ENCODE results near the gene VMP1. TPM values are rescaled to one million over a fixed set of nuclear protein-coding genes. Genes with fewer than 3 reads are reported as not detected.

VMP1 gene
- total RNA-seq, 1 donor from 2014 or later: 314 TPM

DNA sequence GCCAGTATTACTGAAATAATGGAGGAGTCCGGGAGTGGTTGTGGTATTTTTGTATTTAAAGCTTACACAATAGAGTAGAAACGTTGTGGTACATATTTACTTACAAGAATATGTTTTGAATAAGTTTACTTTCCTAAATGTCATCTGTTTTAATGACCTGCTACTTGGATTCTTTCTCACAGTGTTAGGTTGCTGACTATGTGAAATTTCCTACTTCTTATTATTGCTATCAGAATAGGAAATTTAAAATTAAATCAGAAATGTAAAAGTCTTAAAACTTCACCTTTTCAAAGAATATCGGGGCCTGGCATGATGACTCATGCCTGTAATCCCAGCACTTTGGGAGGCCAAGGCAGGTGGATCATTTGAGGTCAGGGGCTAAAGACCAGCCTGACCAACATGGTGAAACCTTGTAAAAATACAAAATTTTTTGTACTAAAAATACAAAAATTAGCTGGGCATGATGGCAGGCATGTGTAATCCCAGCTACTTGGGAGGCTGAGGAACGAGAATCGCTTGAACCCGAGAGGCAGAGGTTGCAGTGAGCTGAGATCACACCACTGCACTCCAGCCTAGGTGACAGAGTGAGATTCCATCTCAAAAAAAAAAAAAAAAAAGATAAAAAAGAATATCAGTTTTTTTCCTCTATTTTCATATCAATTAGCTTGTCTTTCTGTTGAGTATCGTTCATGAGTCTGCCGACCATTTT is 77.8 kb downstream of the VMP1 start:
- no peak for TF ChIP-seq EZH2 (IDR thresholded peaks at IDR 0.05; ENCODE audit: insufficient read depth, low read length)
- TF ChIP-seq, protein P1, sequence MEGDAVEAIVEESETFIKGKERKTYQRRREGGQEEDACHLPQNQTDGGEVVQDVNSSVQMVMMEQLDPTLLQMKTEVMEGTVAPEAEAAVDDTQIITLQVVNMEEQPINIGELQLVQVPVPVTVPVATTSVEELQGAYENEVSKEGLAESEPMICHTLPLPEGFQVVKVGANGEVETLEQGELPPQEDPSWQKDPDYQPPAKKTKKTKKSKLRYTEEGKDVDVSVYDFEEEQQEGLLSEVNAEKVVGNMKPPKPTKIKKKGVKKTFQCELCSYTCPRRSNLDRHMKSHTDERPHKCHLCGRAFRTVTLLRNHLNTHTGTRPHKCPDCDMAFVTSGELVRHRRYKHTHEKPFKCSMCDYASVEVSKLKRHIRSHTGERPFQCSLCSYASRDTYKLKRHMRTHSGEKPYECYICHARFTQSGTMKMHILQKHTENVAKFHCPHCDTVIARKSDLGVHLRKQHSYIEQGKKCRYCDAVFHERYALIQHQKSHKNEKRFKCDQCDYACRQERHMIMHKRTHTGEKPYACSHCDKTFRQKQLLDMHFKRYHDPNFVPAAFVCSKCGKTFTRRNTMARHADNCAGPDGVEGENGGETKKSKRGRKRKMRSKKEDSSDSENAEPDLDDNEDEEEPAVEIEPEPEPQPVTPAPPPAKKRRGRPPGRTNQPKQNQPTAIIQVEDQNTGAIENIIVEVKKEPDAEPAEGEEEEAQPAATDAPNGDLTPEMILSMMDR (IDR thresholded peaks at IDR 0.05; ENCODE audit: insufficient read depth, low read depth, low read length): no peak
- peaks cover 42% of the 10 kb centered on the region for H3K4me1 Mint-ChIP-seq (ENCODE audit: low read depth, unreplicated experiment)
- Histone ChIP-seq H3K27me3 (ENCODE audit: insufficient read depth, low read length) (no peaks in the 10 kb centered on the region), H2AFZ (ENCODE audit: low read depth, low read length) (no peak overlapping the region), H3K27ac (ENCODE audit: low read depth, low read length) (peak overlapping the region; percentile 98), H3K9me3 (ENCODE audit: insufficient read depth, low read depth, low read length) (no peaks in the 10 kb centered on the region), H3K79me2 (ENCODE audit: insufficient read depth, low read length) (peaks cover 31% of the 10 kb centered on the region), H3K36me3 (ENCODE audit: insufficient read depth, low read length) (no peaks in the 10 kb centered on the region), H3K4me3 (ENCODE audit: insufficient read depth, low read depth, low read length) (no peak overlapping the region), H3K9ac (ENCODE audit: low read length) (peak overlapping the region; percentile 81), H4K20me1 (ENCODE audit: insufficient read depth, low read length) (no peaks in the 10 kb centered on the region), H3K4me2 (ENCODE audit: low read length) (no peak overlapping the region), H3K4me1 (ENCODE audit: insufficient read depth, low read length) (peaks cover 46% of the 10 kb centered on the region)
- no peak for FAIRE-seq
- no peak for DNase-seq (ENCODE audit: low read depth)
- H3K27ac Mint-ChIP-seq (ENCODE audit: unreplicated experiment): peak overlapping the region; percentile 100
- H3K36me3 Mint-ChIP-seq (ENCODE audit: low read depth, unreplicated experiment): peaks cover 6% of the 10 kb centered on the region
- H3K9me3 Mint-ChIP-seq (ENCODE audit: unreplicated experiment): no peaks in the 10 kb centered on the region
- H3K4me3 Mint-ChIP-seq (ENCODE audit: unreplicated experiment): no peak overlapping the region
- no peaks in the 10 kb centered on the region for H3K27me3 Mint-ChIP-seq (ENCODE audit: low read depth, unreplicated experiment)

DNA sequence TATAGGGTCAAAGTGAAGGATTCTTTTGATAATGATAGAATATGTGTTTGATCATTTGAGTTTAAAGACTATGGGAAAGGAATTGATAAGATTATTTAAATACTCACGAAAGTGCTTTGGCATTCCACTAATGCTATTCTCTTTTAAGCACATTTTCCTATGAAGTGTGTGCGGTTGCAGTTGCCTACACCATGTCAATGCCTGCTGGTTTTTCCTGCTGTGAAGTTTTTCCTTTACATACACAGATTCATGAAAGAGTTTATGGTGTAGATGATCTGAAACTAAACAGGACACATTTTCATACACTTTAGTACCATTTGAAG is 78.7 kb downstream of the VMP1 start:
- H3K4me3 ChIP-seq (ENCODE audit: insufficient read depth, low read depth, low read length): no peak overlapping the region
- peak overlapping the region; percentile 100 for H3K27ac Mint-ChIP-seq (ENCODE audit: unreplicated experiment)
- H3K79me2 ChIP-seq (ENCODE audit: insufficient read depth, low read length): peaks cover 36% of the 10 kb centered on the region

More for the DNA sequence above, 78.7 kb downstream of the VMP1 start:
- TF ChIP-seq, protein P1 (IDR thresholded peaks at IDR 0.05; ENCODE audit: insufficient read depth, low read depth, low read length): no peak
- no peak for TF ChIP-seq EZH2 (IDR thresholded peaks at IDR 0.05; ENCODE audit: insufficient read depth, low read length)
- DNase-seq (ENCODE audit: low read depth) (no peak), FAIRE-seq (no peak)
- Mint-ChIP-seq H3K36me3 (ENCODE audit: low read depth, unreplicated experiment) (peaks cover 3% of the 10 kb centered on the region), H3K27me3 (ENCODE audit: low read depth, unreplicated experiment) (no peaks in the 10 kb centered on the region), H3K9me3 (ENCODE audit: unreplicated experiment) (no peaks in the 10 kb centered on the region), H3K4me1 (ENCODE audit: low read depth, unreplicated experiment) (peaks cover 42% of the 10 kb centered on the region), H3K4me3 (ENCODE audit: unreplicated experiment) (peak overlapping the region; percentile 76)
- Histone ChIP-seq H3K4me1 (ENCODE audit: insufficient read depth, low read length) (peaks cover 46% of the 10 kb centered on the region), H3K36me3 (ENCODE audit: insufficient read depth, low read length) (no peaks in the 10 kb centered on the region), H2AFZ (ENCODE audit: low read depth, low read length) (no peak overlapping the region), H3K9ac (ENCODE audit: low read length) (peak overlapping the region; percentile 81), H3K4me2 (ENCODE audit: low read length) (peak overlapping the region; percentile 60), H3K27ac (ENCODE audit: low read depth, low read length) (peak overlapping the region; percentile 98), H4K20me1 (ENCODE audit: insufficient read depth, low read length) (no peaks in the 10 kb centered on the region), H3K9me3 (ENCODE audit: insufficient read depth, low read depth, low read length) (no peaks in the 10 kb centered on the region), H3K27me3 (ENCODE audit: insufficient read depth, low read length) (no peaks in the 10 kb centered on the region)
